ENCODE measurements around the gene HYDIN.

The HYDIN gene

GRCh38 chr16:70779361-70779760 is 451.2 kb downstream of the HYDIN start:
- peak; percentile 56 for ATAC-seq
- TF ChIP-seq CSDC2 (CRISPR knock-in tag; IDR thresholded peaks at IDR 0.05) (no peak), GLIS3 (CRISPR knock-in tag; IDR thresholded peaks at IDR 0.05) (no peak), ARNTL (CRISPR knock-in tag; IDR thresholded peaks at IDR 0.05; ENCODE audit: borderline replicate concordance, low read depth) (no peak), ZNF8 (CRISPR knock-in tag; IDR thresholded peaks at IDR 0.05) (no peak), RARB (CRISPR knock-in tag; IDR thresholded peaks at IDR 0.05) (no peak), POU6F1 (CRISPR knock-in tag; IDR thresholded peaks at IDR 0.05; ENCODE audit: borderline replicate concordance, low read depth) (no peak), TCF4 (CRISPR knock-in tag; IDR thresholded peaks at IDR 0.05; ENCODE audit: borderline replicate concordance) (no peak), ISL1 (CRISPR knock-in tag; IDR thresholded peaks at IDR 0.05) (no peak), BACH2 (CRISPR knock-in tag; IDR thresholded peaks at IDR 0.05; ENCODE audit: borderline replicate concordance) (no peak), PATZ1 (CRISPR knock-in tag; IDR thresholded peaks at IDR 0.05; ENCODE audit: borderline replicate concordance) (no peak), ZNF70 (CRISPR knock-in tag; IDR thresholded peaks at IDR 0.05) (no peak), ZC3H10 (CRISPR knock-in tag; IDR thresholded peaks at IDR 0.05) (no peak), ZFP30 (CRISPR knock-in tag; IDR thresholded peaks at IDR 0.05) (no peak), OSR1 (CRISPR knock-in tag; IDR thresholded peaks at IDR 0.05) (no peak), ZFP3 (CRISPR knock-in tag; IDR thresholded peaks at IDR 0.05) (no peak), PPARA (CRISPR knock-in tag; IDR thresholded peaks at IDR 0.05; ENCODE audit: borderline replicate concordance) (no peak), ESRRG (CRISPR knock-in tag; IDR thresholded peaks at IDR 0.05) (no peak), CSRNP3 (CRISPR knock-in tag; IDR thresholded peaks at IDR 0.05) (no peak), ZNF565 (CRISPR knock-in tag; conservative IDR thresholded peaks at IDR 0.05; ENCODE audit: low read depth) (no peak)

GRCh38 chr16:70778901-70779309 is 451.6 kb downstream of the HYDIN start:
- peak; percentile 82 for ATAC-seq
- TF ChIP-seq ESRRG (CRISPR knock-in tag; IDR thresholded peaks at IDR 0.05) (no peak), PPARA (CRISPR knock-in tag; IDR thresholded peaks at IDR 0.05; ENCODE audit: borderline replicate concordance) (no peak), ZC3H10 (CRISPR knock-in tag; IDR thresholded peaks at IDR 0.05) (no peak), ZNF70 (CRISPR knock-in tag; IDR thresholded peaks at IDR 0.05) (no peak), CREB5 (CRISPR knock-in tag; IDR thresholded peaks at IDR 0.05; ENCODE audit: low read depth) (no peak), GLIS3 (CRISPR knock-in tag; IDR thresholded peaks at IDR 0.05) (no peak), PATZ1 (CRISPR knock-in tag; IDR thresholded peaks at IDR 0.05; ENCODE audit: borderline replicate concordance) (no peak), TCF4 (CRISPR knock-in tag; IDR thresholded peaks at IDR 0.05; ENCODE audit: borderline replicate concordance) (no peak), RARB (CRISPR knock-in tag; IDR thresholded peaks at IDR 0.05) (no peak), ZFP30 (CRISPR knock-in tag; IDR thresholded peaks at IDR 0.05) (no peak), POU6F1 (CRISPR knock-in tag; IDR thresholded peaks at IDR 0.05; ENCODE audit: borderline replicate concordance, low read depth) (no peak), ZNF8 (CRISPR knock-in tag; IDR thresholded peaks at IDR 0.05) (no peak), OSR1 (CRISPR knock-in tag; IDR thresholded peaks at IDR 0.05) (no peak), BACH2 (CRISPR knock-in tag; IDR thresholded peaks at IDR 0.05; ENCODE audit: borderline replicate concordance) (no peak), ZNF565 (CRISPR knock-in tag; conservative IDR thresholded peaks at IDR 0.05; ENCODE audit: low read depth) (no peak), TSHZ2 (CRISPR knock-in tag; IDR thresholded peaks at IDR 0.05) (no peak), ARNTL (CRISPR knock-in tag; IDR thresholded peaks at IDR 0.05; ENCODE audit: borderline replicate concordance, low read depth) (no peak), ZFP3 (CRISPR knock-in tag; IDR thresholded peaks at IDR 0.05) (no peak)

All from SK-N-SH treated with all-trans-retinoic acid at 6 μM for 48 hours (cell line).